AG04450 (cell line): Measurements from ENCODE around the gene ENC1. TPM values are rescaled to one million over a fixed set of nuclear protein-coding genes. Genes with fewer than 3 reads are reported as not detected.

Experiments
- CTCF ChIA-PET: fragments of 300-600, 350-600 bp; formaldehyde crosslinking; extraction: SDS; loops from one replicate; lab custom pipeline; 2022; ENCODE audit warnings: antibody characterized with exemption, inconsistent platforms; lab: Charles Lee
- POLR2A ChIA-PET: fragments of 350-600 bp; formaldehyde crosslinking; extraction: SDS; loops from one replicate; lab custom pipeline; 2021; ENCODE audit warnings: antibody characterized with exemption, inconsistent platforms; lab: Yijun Ruan, JAX
- DNase-seq: peaks from one replicate; pipeline ENCODE4 v3.0.0-alpha.2; 2011; ENCODE audit warnings: low read depth, low spot score
- H3K27ac ChIP-seq: one replicate; pipeline ENCODE4 v1.5.1; 2012; ENCODE audit warnings: low read depth, low read length, control low read depth
- H3K27me3 ChIP-seq: one replicate; pipeline ENCODE4 v1.6.0; 2012; ENCODE audit warnings: low read length; ENCODE audit not compliant: control insufficient read depth, insufficient read depth
- H3K4me3 ChIP-seq: 2 replicates; pipeline ENCODE4 v1.5.1; 2011; ENCODE audit warnings: mild to moderate bottlenecking, low read depth, low read length, control low read depth
- H3K9me3 ChIP-seq: 2 replicates; pipeline ENCODE4 v1.5.1; 2012; ENCODE audit warnings: low read length; ENCODE audit not compliant: control insufficient read depth, insufficient read depth
- polyA plus RNA-seq: library from polyadenylated mRNA; depleted of rRNA; stranded (reverse); fragments of >200 nt; gene quantifications from 2 replicates; pipeline ENCODE4 v1.2.3, GENCODE V29; 2011
- TF ChIP-seq, protein P1 (sequence below): IDR thresholded peaks from 2 replicates; pipeline ENCODE4 v1.5.1; 2011; ENCODE audit warnings: low read depth, low read length, control low read depth, inconsistent platforms

The ENC1 gene
- polyA plus RNA-seq, 1 experiment, result 19.3 TPM

DNA sequence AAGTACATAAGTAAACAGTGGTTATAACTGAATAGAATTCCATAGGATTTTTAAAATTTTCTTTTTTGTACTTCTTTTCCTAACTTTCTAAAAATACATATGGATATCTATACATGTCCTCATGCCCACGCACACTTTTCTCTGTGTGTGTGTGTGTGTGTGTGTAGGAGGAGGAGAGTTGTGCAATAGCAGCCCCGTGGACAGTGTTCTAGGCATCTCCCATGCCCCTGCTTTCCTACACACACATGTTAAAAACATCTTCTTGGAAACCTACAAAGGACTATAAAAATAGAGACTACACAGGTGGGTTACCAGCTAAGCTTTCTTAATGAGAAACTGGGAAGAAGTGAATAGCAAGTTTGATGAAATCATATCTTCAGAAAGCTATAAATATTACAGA is 24.7 kb upstream of the ENC1 start:
- TF ChIP-seq, protein P1, sequence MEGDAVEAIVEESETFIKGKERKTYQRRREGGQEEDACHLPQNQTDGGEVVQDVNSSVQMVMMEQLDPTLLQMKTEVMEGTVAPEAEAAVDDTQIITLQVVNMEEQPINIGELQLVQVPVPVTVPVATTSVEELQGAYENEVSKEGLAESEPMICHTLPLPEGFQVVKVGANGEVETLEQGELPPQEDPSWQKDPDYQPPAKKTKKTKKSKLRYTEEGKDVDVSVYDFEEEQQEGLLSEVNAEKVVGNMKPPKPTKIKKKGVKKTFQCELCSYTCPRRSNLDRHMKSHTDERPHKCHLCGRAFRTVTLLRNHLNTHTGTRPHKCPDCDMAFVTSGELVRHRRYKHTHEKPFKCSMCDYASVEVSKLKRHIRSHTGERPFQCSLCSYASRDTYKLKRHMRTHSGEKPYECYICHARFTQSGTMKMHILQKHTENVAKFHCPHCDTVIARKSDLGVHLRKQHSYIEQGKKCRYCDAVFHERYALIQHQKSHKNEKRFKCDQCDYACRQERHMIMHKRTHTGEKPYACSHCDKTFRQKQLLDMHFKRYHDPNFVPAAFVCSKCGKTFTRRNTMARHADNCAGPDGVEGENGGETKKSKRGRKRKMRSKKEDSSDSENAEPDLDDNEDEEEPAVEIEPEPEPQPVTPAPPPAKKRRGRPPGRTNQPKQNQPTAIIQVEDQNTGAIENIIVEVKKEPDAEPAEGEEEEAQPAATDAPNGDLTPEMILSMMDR, result no peak
- H3K4me3 ChIP-seq, result no peak overlapping the region
- ChIA-PET POLR2A (no interaction called here), CTCF (interaction anchor here (0.6 to 1.8 kb wide), 2 partner anchors 574 to 763 kb away, joined by 3 to 7 read pairs; no protein-coding TSS in a partner anchor)
- H3K27ac ChIP-seq, result no peak overlapping the region
- no peaks in the 10 kb centered on the region for H3K27me3 ChIP-seq
- no peaks in the 10 kb centered on the region; the same call in none of the 2 replicates for H3K9me3 ChIP-seq
- no peak for DNase-seq

DNA sequence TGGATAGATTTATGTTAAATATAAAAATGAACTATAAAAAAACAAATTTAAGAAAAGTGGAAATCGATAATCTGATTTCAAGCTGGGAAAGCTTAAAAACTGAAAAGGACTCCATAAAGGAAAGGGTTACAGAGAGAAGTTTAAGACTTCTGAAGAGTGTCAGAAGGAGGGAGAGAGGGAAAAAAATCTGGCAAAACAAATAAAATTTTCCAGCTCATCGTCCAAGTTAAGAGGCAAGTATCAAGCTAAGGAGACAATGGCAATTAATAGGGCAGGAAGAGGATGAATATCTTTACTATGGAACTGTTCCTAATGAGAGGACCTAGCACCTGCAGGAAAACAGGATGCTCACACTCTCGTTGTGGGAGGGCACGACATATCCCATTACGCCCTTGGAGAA is 24.0 kb upstream of the ENC1 start:
- CTCF ChIA-PET, result interaction anchor here (1.4 to 1.8 kb wide), 2 partner anchors 15 to 763 kb away, joined by 6 to 7 read pairs; no protein-coding TSS in a partner anchor
- no peak overlapping the region for H3K27ac ChIP-seq
- H3K9me3 ChIP-seq, result no peaks in the 10 kb centered on the region; the same call in 1 of the 2 replicates
- TF ChIP-seq, protein P1, result no peak
- H3K4me3 ChIP-seq, result no peak overlapping the region
- POLR2A ChIA-PET, result no interaction called here
- no peak for DNase-seq
- H3K27me3 ChIP-seq, result no peaks in the 10 kb centered on the region

DNA sequence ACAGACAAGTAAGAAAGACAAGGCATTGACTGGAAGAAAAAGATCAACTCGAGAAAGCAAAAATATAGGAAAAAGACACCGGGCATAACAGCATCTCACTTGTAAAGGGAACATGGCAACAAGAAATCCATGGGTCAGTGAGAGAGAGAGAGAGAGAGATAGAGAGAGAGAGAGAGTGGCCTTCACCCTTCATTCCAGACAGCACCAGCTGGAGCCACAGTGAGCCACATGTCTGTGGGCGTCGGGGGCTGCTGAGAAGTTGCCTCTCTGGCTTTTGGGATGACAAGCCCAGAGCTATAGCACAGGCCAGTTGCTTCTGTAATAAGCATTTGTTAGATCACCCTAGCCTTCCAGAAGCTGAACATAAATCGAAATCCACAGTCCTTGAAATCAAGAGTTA is 20.3 kb upstream of the ENC1 start:
- H3K27me3 ChIP-seq, result no peaks in the 10 kb centered on the region
- CTCF ChIA-PET, result interaction anchor here (2.3 to 5.0 kb wide), 3 partner anchors 11 to 759 kb away, joined by 7 to 16 read pairs (median 11); no protein-coding TSS in a partner anchor
- no peak overlapping the region for H3K4me3 ChIP-seq
- no peaks in the 10 kb centered on the region for H3K9me3 ChIP-seq
- TF ChIP-seq, protein P1, result no peak
- no peak overlapping the region for H3K27ac ChIP-seq
- POLR2A ChIA-PET, result no interaction called here
- DNase-seq, result no peak

DNA sequence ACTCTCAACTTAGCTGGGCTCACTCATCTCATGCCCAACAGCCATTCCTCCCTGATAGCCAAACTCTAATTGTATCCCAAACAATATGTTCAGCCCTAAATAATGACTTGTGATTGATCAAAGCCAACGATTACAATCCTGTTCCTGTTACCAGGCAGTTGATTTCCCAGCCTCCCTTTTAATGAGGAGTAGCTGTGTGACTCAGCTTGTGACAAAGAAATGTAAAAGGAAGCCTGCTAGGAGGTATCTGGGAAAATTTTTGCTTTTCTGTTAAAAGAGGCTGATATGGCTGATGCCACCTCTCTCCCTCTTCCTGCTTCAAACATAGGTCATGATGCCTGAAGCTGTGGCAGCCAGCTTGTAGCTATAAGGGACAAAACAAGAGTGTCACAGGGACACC is 19.6 kb upstream of the ENC1 start:
- no peak for DNase-seq
- TF ChIP-seq, protein P1, result no peak
- no peak overlapping the region for H3K27ac ChIP-seq
- ChIA-PET CTCF (interaction anchor here (0.8 to 5.0 kb wide), 5 partner anchors 11 to 758 kb away, joined by 3 to 16 read pairs (median 7); no protein-coding TSS in a partner anchor), POLR2A (no interaction called here)
- no peak overlapping the region for H3K4me3 ChIP-seq
- H3K9me3 ChIP-seq, result no peaks in the 10 kb centered on the region
- no peaks in the 10 kb centered on the region for H3K27me3 ChIP-seq

DNA sequence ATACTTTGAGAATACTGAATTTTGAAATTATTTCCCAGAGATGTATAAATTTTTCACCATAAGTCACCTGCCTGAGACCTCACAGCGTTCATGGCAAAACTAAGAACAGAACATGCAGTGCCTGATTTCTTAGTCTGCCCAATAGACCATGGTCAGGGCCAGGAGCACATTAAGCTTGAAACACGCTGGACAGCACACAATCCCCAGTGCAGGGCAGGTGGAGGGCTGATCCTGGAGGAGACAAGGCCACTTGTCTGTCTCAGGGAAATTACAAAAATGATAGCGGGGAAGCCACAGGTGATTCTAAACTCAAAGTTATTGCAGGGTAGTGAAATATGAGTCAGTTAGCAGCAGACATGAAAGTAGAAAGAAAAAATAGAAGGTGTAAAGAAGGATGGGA is 18.6 kb upstream of the ENC1 start:
- H3K27ac ChIP-seq, result no peak overlapping the region
- H3K9me3 ChIP-seq, result no peaks in the 10 kb centered on the region
- CTCF ChIA-PET, result interaction anchor here (1.5 to 5.0 kb wide), 2 partner anchors 10 to 757 kb away, joined by 4 to 16 read pairs; no protein-coding TSS in a partner anchor
- H3K27me3 ChIP-seq, result no peaks in the 10 kb centered on the region
- POLR2A ChIA-PET, result no interaction called here
- no peak for DNase-seq
- TF ChIP-seq, protein P1, result no peak
- H3K4me3 ChIP-seq, result no peak overlapping the region
